NCI-H2081 treated with DMSO at 0.1 percent for 48 hours (cell line): ENCODE results near the gene USP37.

Source experiments
- DNase-seq: peaks from one replicate; lab custom pipeline; 2025; lab: John Stamatoyannopoulos, UW

USP37 gene

GRCh38 chr2:218431878-218432277 is 136.3 kb downstream of the USP37 start:
- DNase-seq, result no peak

GRCh38 chr2:218430721-218431120 is 137.4 kb downstream of the USP37 start:
- DNase-seq, result no peak

- DNase-seq, result no peak
Observed at GRCh38 chr2:218429911-218430692, 138.0 kb downstream of the USP37 start.

GRCh38 chr2:218428846-218429558 is 139.1 kb downstream of the USP37 start:
- no peak for DNase-seq

- no peak for DNase-seq
Observed at GRCh38 chr2:218427741-218428140, 140.4 kb downstream of the USP37 start.

GRCh38 chr2:218425531-218425930 is 142.6 kb downstream of the USP37 start:
- DNase-seq, result no peak

- no peak for DNase-seq
Observed at GRCh38 chr2:218423584-218423983, 144.6 kb downstream of the USP37 start.

- DNase-seq, result no peak
Observed at GRCh38 chr2:218422403-218423086, 145.6 kb downstream of the USP37 start.

GRCh38 chr2:218421027-218421426 is 147.1 kb downstream of the USP37 start:
- DNase-seq, result no peak

GRCh38 chr2:218419630-218420216 is 148.4 kb downstream of the USP37 start:
- DNase-seq, result no peak

GRCh38 chr2:218418717-218419458 is 149.3 kb downstream of the USP37 start, which contains the start of gene VIL1:
VIL1 (plus strand) TSS chr2:218419123; CDS start chr2:218423779, 4,656 bp downstream.
- DNase-seq, result no peak

GRCh38 chr2:218418321-218418716 is 149.8 kb downstream of the USP37 start:
- no peak for DNase-seq

GRCh38 chr2:218407717-218408116 is 160.4 kb downstream of the USP37 start:
- no peak for DNase-seq

GRCh38 chr2:218406949-218407618 is 161.1 kb downstream of the USP37 start:
- DNase-seq, result no peak

GRCh38 chr2:218406209-218406948 is 161.8 kb downstream of the USP37 start:
- peak; percentile 61 for DNase-seq

GRCh38 chr2:218405746-218406208 is 162.4 kb downstream of the USP37 start:
- DNase-seq, result no peak

GRCh38 chr2:218405086-218405745 is 162.9 kb downstream of the USP37 start:
- DNase-seq, result no peak

GRCh38 chr2:218404351-218405085 is 163.6 kb downstream of the USP37 start:
- DNase-seq, result no peak

- DNase-seq, result no peak
Observed at GRCh38 chr2:218403810-218404209, 164.3 kb downstream of the USP37 start.
